LNCAP (cell line): Measurements from ENCODE around the gene FZR1.

Experiments
- TF ChIP-seq, protein P1 (sequence below): fragments of 450-650 bp; IDR thresholded peaks from 2 replicates; pipeline ENCODE4 v1.5.1; 2017; ENCODE audit warnings: mild to moderate bottlenecking

FZR1 gene

DNA sequence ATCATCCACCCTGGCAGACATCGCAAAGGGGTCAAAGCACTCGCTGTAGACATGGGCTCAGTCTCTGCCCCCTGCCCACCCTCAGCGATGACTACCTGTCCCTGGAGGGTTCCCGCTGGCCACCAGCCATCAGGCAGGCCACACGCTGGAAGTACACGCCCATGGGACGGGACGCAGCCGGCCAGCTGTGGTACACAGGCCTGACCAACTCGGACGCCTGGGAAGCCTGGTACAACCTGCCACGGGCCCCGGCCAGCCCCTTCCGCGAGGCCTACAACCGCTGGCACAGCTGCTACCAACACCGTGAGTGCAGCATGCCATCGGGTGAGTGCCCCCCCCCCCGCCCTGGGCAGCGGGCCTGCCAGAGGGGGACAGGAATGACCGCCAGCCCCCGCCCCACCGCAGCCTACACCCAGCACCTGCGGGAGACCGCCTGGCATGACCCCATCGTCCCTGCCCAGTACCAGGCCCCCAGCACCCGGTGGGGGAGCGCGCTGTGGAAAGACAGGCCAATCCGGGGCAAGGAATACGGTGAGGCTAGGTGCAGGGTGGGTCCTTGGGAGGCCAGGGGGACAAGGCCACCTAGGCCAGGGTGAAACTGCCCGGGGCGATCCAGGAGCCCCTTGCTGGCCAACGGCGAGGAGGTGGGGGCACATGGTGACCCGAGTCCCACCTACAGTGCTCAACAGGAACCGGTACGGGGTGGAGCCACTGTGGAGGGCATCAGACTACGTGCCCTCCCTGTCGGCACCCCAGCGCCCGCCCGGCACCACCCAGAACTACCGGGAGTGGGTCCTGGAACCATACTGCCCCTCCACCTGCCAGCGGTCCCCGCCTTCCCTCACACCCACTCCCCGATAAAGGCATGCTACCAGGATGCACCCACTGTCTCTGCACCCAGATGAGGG is 37.3 kb downstream of the FZR1 start:
- TF ChIP-seq, protein P1, sequence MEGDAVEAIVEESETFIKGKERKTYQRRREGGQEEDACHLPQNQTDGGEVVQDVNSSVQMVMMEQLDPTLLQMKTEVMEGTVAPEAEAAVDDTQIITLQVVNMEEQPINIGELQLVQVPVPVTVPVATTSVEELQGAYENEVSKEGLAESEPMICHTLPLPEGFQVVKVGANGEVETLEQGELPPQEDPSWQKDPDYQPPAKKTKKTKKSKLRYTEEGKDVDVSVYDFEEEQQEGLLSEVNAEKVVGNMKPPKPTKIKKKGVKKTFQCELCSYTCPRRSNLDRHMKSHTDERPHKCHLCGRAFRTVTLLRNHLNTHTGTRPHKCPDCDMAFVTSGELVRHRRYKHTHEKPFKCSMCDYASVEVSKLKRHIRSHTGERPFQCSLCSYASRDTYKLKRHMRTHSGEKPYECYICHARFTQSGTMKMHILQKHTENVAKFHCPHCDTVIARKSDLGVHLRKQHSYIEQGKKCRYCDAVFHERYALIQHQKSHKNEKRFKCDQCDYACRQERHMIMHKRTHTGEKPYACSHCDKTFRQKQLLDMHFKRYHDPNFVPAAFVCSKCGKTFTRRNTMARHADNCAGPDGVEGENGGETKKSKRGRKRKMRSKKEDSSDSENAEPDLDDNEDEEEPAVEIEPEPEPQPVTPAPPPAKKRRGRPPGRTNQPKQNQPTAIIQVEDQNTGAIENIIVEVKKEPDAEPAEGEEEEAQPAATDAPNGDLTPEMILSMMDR = no peak

DNA sequence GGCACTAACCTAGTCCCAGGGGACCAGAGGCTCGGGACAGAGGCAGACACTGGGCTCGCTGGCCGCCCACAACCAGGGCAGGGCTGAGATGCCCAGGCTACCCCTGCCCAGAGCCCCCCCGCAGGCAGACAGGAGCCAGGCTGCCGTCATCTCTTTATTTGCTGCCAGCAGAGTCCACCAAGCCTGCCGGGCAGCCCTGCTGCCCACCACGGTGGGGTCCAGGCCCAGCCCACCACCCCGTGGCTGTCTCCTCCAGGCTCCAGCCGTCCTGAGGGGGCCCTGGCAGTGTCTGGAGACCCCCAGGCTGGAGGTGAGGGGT is 37.9 kb downstream of the FZR1 start:
- TF ChIP-seq, protein P1 = no peak

- TF ChIP-seq, protein P1 = peak; percentile 98
These were observed 38.9 kb downstream of the FZR1 start for GRCh38 chr19:3544742-3545668.

- TF ChIP-seq, protein P1 = no peak
These were observed 39.5 kb downstream of the FZR1 start for GRCh38 chr19:3545669-3546034.

- TF ChIP-seq, protein P1 = no peak
These were observed 40.0 kb downstream of the FZR1 start for GRCh38 chr19:3546119-3546518.

GRCh38 chr19:3547301-3547731 is 41.2 kb downstream of the FZR1 start:
- TF ChIP-seq, protein P1 = peak; percentile 61

DNA sequence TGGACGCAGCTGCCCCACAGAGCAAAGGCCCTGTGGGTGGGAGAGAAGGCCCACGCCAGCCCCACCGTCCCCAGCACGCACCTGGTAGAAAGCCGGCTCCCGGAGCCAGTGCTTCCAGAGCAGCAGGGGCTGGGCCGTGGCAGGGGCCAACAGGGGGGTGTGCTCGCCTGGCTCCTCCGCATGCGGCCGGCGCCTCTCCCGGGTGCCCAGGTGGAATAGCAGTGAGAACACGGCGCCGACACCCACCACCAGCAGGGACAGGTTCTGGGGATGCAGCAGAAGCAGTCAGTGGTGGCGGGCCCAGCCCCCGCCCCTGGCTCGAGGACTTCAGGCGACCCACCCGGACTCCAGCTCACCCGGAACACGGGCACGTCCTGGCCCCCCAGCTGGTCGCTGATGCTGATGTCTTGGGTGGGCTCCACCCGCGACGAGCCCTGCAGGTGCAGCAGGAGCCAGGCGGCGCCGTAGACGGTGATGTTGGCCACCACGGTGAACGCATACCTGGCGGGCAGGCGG is 41.7 kb downstream of the FZR1 start:
- TF ChIP-seq, protein P1 = peak; percentile 18; the same call in 1 of the 2 replicates
